HepG2 (cell line): ENCODE results near the gene ANO2.

Experiments
- HNRNPK ChIP-seq: fragments of 200-400 bp; formaldehyde crosslinking; IDR thresholded peaks from 2 replicates; pipeline ENCODE4 v1.6.1; 2018; ENCODE audit warnings: low read length, low read depth, moderate library complexity, mild to moderate bottlenecking; ENCODE audit not compliant: poor library complexity, severe bottlenecking
- KAT7 ChIP-seq: IDR thresholded peaks from 2 replicates; pipeline ENCODE4 v1.6.1; 2018; ENCODE audit warnings: borderline replicate concordance, missing compliant biosample characterization
- NFE2L1 ChIP-seq: sonication (generic); formaldehyde crosslinking; IDR thresholded peaks from 2 replicates; pipeline ENCODE4 v1.4.0; 2020; ENCODE audit warnings: missing genetic modification reagents, mild to moderate bottlenecking, borderline replicate concordance
- RAD21 ChIP-seq: fragments of 450-650 bp; formaldehyde crosslinking; IDR thresholded peaks from 2 replicates; pipeline ENCODE4 v1.5.0; 2020; ENCODE audit warnings: mild to moderate bottlenecking
- SRSF9 ChIP-seq: fragments of 200-400 bp; formaldehyde crosslinking; IDR thresholded peaks from 2 replicates; pipeline ENCODE4 v1.6.1; 2018; ENCODE audit warnings: borderline replicate concordance, mild to moderate bottlenecking, low read depth, low read length; ENCODE audit not compliant: insufficient read depth, poor library complexity, severe bottlenecking
- ZC3H4 ChIP-seq: sonication (generic); formaldehyde crosslinking; IDR thresholded peaks from 2 replicates; pipeline ENCODE4 v1.4.0; 2020; ENCODE audit warnings: missing genetic modification reagents, borderline replicate concordance
- ZFP90 ChIP-seq: sonication (generic); formaldehyde crosslinking; IDR thresholded peaks from 2 replicates; pipeline ENCODE4 v1.8.0; 2022; ENCODE audit warnings: missing genetic modification reagents, mild to moderate bottlenecking, inconsistent platforms, borderline replicate concordance
- ZNF17 ChIP-seq: sonication (generic); formaldehyde crosslinking; IDR thresholded peaks from 2 replicates; pipeline ENCODE4 v1.5.0; 2020; ENCODE audit warnings: mild to moderate bottlenecking, missing genetic modification reagents
- ZNF263 ChIP-seq: sonication (generic); formaldehyde crosslinking; IDR thresholded peaks from 2 replicates; pipeline ENCODE4 v1.4.0; 2020; ENCODE audit warnings: missing genetic modification reagents
- ZNF570 ChIP-seq: sonication (generic); formaldehyde crosslinking; IDR thresholded peaks from 2 replicates; pipeline ENCODE4 v1.4.0; 2020; ENCODE audit warnings: mild to moderate bottlenecking, missing genetic modification reagents, borderline replicate concordance
- TF ChIP-seq, protein P1 (sequence below): sonication (generic); formaldehyde crosslinking; IDR thresholded peaks from 2 replicates; pipeline ENCODE4 v1.4.0; 2020; ENCODE audit warnings: missing genetic modification reagents; ENCODE audit errors: not compliant biosample characterization
- TF ChIP-seq, protein P2 (sequence below): sonication (generic); formaldehyde crosslinking; IDR thresholded peaks from 2 replicates; pipeline ENCODE4 v1.4.0; 2020; ENCODE audit warnings: missing genetic modification reagents
- TF ChIP-seq, protein P3 (sequence below): sonication (generic); formaldehyde crosslinking; IDR thresholded peaks from 2 replicates; pipeline ENCODE4 v1.5.0; 2020; ENCODE audit warnings: mild to moderate bottlenecking, missing genetic modification reagents, moderate library complexity

DNA sequence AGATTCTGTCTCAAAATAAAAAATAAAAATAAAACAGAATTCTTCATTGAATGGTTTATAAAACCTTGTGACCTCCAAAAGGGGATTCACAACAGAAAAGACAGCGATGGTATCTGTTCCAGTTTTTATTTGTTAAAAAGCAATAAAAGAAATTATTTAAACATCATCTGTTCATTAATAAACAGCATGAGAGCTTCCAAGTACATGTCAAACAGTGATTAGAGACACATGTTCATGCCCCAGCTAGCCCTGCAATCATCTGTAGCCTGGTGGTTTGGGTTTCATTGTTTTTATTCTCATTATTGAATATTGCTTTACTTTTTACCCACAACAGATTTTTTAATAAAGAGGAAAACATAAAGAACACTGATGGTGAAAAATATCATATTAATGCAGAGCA is 173.3 kb downstream of the ANO2 start:
- no peak for TF ChIP-seq ZNF263
- TF ChIP-seq, protein P1, sequence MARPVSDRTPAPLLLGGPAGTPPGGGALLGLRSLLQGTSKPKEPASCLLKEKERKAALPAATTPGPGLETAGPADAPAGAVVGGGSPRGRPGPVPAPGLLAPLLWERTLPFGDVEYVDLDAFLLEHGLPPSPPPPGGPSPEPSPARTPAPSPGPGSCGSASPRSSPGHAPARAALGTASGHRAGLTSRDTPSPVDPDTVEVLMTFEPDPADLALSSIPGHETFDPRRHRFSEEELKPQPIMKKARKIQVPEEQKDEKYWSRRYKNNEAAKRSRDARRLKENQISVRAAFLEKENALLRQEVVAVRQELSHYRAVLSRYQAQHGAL (CRISPR knock-in tag) = no peak
- TF ChIP-seq HNRNPK = no peak
- TF ChIP-seq, protein P2, sequence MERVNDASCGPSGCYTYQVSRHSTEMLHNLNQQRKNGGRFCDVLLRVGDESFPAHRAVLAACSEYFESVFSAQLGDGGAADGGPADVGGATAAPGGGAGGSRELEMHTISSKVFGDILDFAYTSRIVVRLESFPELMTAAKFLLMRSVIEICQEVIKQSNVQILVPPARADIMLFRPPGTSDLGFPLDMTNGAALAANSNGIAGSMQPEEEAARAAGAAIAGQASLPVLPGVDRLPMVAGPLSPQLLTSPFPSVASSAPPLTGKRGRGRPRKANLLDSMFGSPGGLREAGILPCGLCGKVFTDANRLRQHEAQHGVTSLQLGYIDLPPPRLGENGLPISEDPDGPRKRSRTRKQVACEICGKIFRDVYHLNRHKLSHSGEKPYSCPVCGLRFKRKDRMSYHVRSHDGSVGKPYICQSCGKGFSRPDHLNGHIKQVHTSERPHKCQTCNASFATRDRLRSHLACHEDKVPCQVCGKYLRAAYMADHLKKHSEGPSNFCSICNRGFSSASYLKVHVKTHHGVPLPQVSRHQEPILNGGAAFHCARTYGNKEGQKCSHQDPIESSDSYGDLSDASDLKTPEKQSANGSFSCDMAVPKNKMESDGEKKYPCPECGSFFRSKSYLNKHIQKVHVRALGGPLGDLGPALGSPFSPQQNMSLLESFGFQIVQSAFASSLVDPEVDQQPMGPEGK (CRISPR knock-in tag) = no peak
- TF ChIP-seq ZC3H4 = no peak
- TF ChIP-seq KAT7 = no peak
- no peak for TF ChIP-seq ZFP90
- TF ChIP-seq, protein P3, sequence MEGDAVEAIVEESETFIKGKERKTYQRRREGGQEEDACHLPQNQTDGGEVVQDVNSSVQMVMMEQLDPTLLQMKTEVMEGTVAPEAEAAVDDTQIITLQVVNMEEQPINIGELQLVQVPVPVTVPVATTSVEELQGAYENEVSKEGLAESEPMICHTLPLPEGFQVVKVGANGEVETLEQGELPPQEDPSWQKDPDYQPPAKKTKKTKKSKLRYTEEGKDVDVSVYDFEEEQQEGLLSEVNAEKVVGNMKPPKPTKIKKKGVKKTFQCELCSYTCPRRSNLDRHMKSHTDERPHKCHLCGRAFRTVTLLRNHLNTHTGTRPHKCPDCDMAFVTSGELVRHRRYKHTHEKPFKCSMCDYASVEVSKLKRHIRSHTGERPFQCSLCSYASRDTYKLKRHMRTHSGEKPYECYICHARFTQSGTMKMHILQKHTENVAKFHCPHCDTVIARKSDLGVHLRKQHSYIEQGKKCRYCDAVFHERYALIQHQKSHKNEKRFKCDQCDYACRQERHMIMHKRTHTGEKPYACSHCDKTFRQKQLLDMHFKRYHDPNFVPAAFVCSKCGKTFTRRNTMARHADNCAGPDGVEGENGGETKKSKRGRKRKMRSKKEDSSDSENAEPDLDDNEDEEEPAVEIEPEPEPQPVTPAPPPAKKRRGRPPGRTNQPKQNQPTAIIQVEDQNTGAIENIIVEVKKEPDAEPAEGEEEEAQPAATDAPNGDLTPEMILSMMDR (CRISPR knock-in tag) = no peak
- TF ChIP-seq NFE2L1 = no peak
- TF ChIP-seq RAD21 (CRISPR knock-in tag) = no peak
- no peak for TF ChIP-seq ZNF570
- TF ChIP-seq SRSF9 = no peak
- TF ChIP-seq ZNF17 = no peak
